IMR-90 (cell line): ENCODE data around the gene SYNE1. TPM values are rescaled to one million over a fixed set of nuclear protein-coding genes. Genes with fewer than 3 reads are reported as not detected.

Experiments used
- ATAC-seq: fragments of 200-7000 bp; cut with Tn5 transposase; 2 replicates; pipeline ENCODE4 v1.9.1; 2020; ENCODE audit warnings: low read depth, mild to moderate bottlenecking, moderate library complexity
- BruUV-seq: library from RNA; stranded (reverse); fragments of 400-500 nt; replicated peaks from 2 replicates; lab custom pipeline; 2021; lab: Mats Ljungman, UMichigan
- CTCF ChIA-PET: fragments of 300-600 bp; formaldehyde crosslinking; extraction: SDS; loops from one replicate; lab custom pipeline; 2021; ENCODE audit warnings: antibody characterized with exemption; lab: Yijun Ruan, JAX
- POLR2A ChIA-PET: fragments of 300-600 bp; sonication (Branson Sonifier 250); formaldehyde crosslinking; loops from one replicate; lab custom pipeline; 2022; ENCODE audit warnings: antibody characterized with exemption; ENCODE audit not compliant: unreplicated experiment; lab: Charles Lee
- DNase-seq: peaks from one replicate; pipeline ENCODE4 v3.0.0; 2013
- H2AFZ ChIP-seq: replicated peaks from 2 replicates; pipeline ENCODE3; 2013; ENCODE audit warnings: low read length, mild to moderate bottlenecking; ENCODE audit not compliant: poor library complexity
- H2AK5ac ChIP-seq: 2 replicates; pipeline ENCODE4 v1.6.1; 2013; ENCODE audit warnings: low read depth, low read length, inconsistent platforms
- H2AK9ac ChIP-seq: replicated peaks from 2 replicates; pipeline ENCODE3; 2013; ENCODE audit warnings: mild to moderate bottlenecking, low read depth, low read length, moderate library complexity; ENCODE audit not compliant: poor library complexity
- H2BK120ac ChIP-seq: 2 replicates; pipeline ENCODE4 v1.6.1; 2013; ENCODE audit warnings: low read depth, low read length, inconsistent platforms
- H2BK15ac ChIP-seq: 3 replicates; pipeline ENCODE4 v1.6.1; 2013; ENCODE audit warnings: low read depth, low read length, inconsistent platforms
- H2BK20ac ChIP-seq: 2 replicates; pipeline ENCODE4 v1.6.1; 2013; ENCODE audit warnings: low read depth, mild to moderate bottlenecking, inconsistent platforms, low read length, moderate library complexity
- H2BK5ac ChIP-seq: 2 replicates; pipeline ENCODE4 v1.6.1; 2013; ENCODE audit warnings: mild to moderate bottlenecking, low read depth, low read length, inconsistent platforms; ENCODE audit not compliant: poor library complexity, severe bottlenecking
- H3K14ac ChIP-seq: replicated peaks from 2 replicates; pipeline ENCODE4 v1.6.1; 2013; ENCODE audit warnings: low read depth, low read length, inconsistent platforms
- H3K18ac ChIP-seq: 2 replicates; pipeline ENCODE4 v1.6.1; 2013; ENCODE audit warnings: low read depth, low read length, control low read depth
- H3K23ac ChIP-seq: 2 replicates; pipeline ENCODE4 v1.6.1; 2013; ENCODE audit warnings: low read depth, low read length, inconsistent platforms
- H3K27ac ChIP-seq: 2 replicates; pipeline ENCODE4 v1.5.1; 2013; ENCODE audit warnings: mild to moderate bottlenecking, control low read depth, low read length; ENCODE audit not compliant: insufficient read depth
- H3K27me3 ChIP-seq: 2 replicates; pipeline ENCODE4 v1.6.1; 2013; ENCODE audit warnings: low read length; ENCODE audit not compliant: control insufficient read depth, insufficient read depth
- H3K36me3 ChIP-seq: 2 replicates; pipeline ENCODE4 v1.6.1; 2013; ENCODE audit warnings: low read length, mixed read lengths; ENCODE audit not compliant: control insufficient read depth, insufficient read depth
- H3K4ac ChIP-seq: 2 replicates; pipeline ENCODE4 v1.6.1; 2013; ENCODE audit warnings: low read depth, low read length, inconsistent platforms
- H3K4me1 ChIP-seq: 2 replicates; pipeline ENCODE4 v1.6.1; 2013; ENCODE audit warnings: low read length, mixed read lengths; ENCODE audit not compliant: control insufficient read depth, insufficient read depth
- H3K4me2 ChIP-seq: 2 replicates; pipeline ENCODE4 v1.6.1; 2013; ENCODE audit warnings: low read depth, mild to moderate bottlenecking, control low read depth, low read length, moderate library complexity
- H3K4me3 ChIP-seq: 2 replicates; pipeline ENCODE4 v1.5.1; 2013; ENCODE audit warnings: low read depth, mild to moderate bottlenecking, control low read depth, low read length, moderate library complexity; ENCODE audit not compliant: insufficient read depth
- H3K56ac ChIP-seq: 2 replicates; pipeline ENCODE4 v1.6.1; 2013; ENCODE audit warnings: low read length, inconsistent platforms; ENCODE audit not compliant: insufficient read depth; ENCODE audit errors: extremely low read depth
- H3K79me1 ChIP-seq, 2 experiments: 2 replicates each; pipeline ENCODE4 v1.6.1; 2013; ENCODE audit warnings: low read length in 2 of 2, inconsistent platforms in 1 of 2, low read depth in 1 of 2
- H3K9ac ChIP-seq: 2 replicates; pipeline ENCODE4 v1.6.1; 2013; ENCODE audit warnings: low read depth, low read length, control low read depth
- H3K9me1 ChIP-seq: 2 replicates; pipeline ENCODE4 v1.6.1; 2013; ENCODE audit warnings: low read length, inconsistent platforms; ENCODE audit not compliant: insufficient read depth
- H3K9me3 ChIP-seq: 2 replicates; pipeline ENCODE4 v1.6.1; 2013; ENCODE audit warnings: low read length; ENCODE audit not compliant: control insufficient read depth, insufficient read depth
- H4K20me1 ChIP-seq: 2 replicates; pipeline ENCODE4 v1.6.1; 2013; ENCODE audit warnings: low read length, inconsistent platforms; ENCODE audit not compliant: insufficient read depth
- H4K5ac ChIP-seq: 2 replicates; pipeline ENCODE4 v1.6.1; 2013; ENCODE audit warnings: mild to moderate bottlenecking, low read depth, low read length, control low read depth
- H4K8ac ChIP-seq, 2 experiments: 2 replicates each; pipeline ENCODE4 v1.6.1; 2013; ENCODE audit warnings: low read depth in 2 of 2, low read length in 2 of 2, control low read depth in 1 of 2, inconsistent platforms in 1 of 2
- H4K91ac ChIP-seq: 2 replicates; pipeline ENCODE4 v1.6.1; 2013; ENCODE audit warnings: low read depth, low read length, inconsistent platforms; ENCODE audit not compliant: insufficient read depth
- CEBPB ChIP-seq: IDR thresholded peaks from 2 replicates; pipeline ENCODE4 v1.6.1; 2012; ENCODE audit warnings: low read depth, low read length, improper control_type of control experiment
- CTCF ChIP-seq: conservative IDR thresholded peaks from 2 replicates; pipeline ENCODE4 v1.5.1; 2012; ENCODE audit warnings: mild to moderate bottlenecking, low read depth, low read length, improper control_type of control experiment
- FOS ChIP-seq: fragments of 150-350 bp; IDR thresholded peaks from 2 replicates; pipeline ENCODE4 v1.6.1; 2016; ENCODE audit warnings: low read depth, low read length
- MAFK ChIP-seq: IDR thresholded peaks from 2 replicates; pipeline ENCODE4 v1.6.1; 2012; ENCODE audit warnings: low read depth, low read length, improper control_type of control experiment
- MXI1 ChIP-seq: IDR thresholded peaks from 2 replicates; pipeline ENCODE4 v1.6.1; 2012; ENCODE audit warnings: low read depth, mild to moderate bottlenecking, low read length, moderate library complexity, borderline replicate concordance
- RCOR1 ChIP-seq: IDR thresholded peaks from 2 replicates; pipeline ENCODE4 v1.6.1; 2012; ENCODE audit warnings: mild to moderate bottlenecking, low read length, improper control_type of control experiment; ENCODE audit not compliant: insufficient replicate concordance
- USF2 ChIP-seq: fragments of 150-350 bp; IDR thresholded peaks from 2 replicates; pipeline ENCODE4 v1.6.1; 2017; ENCODE audit warnings: mild to moderate bottlenecking, antibody characterized with exemption, low read length, low read depth
- dilution Hi-C: fragments of 300-500 bp; cut with HindIII; formaldehyde crosslinking; loops from one replicate; pipeline ENCODE4 v1.14.3; 2018; ENCODE audit warnings: low sequenced_read_pairs; ENCODE audit not compliant: unreplicated experiment
- in situ Hi-C: fragments of 300-500 bp; cut with MboI; formaldehyde crosslinking; loops from 3 replicates; pipeline ENCODE4 v1.14.3; 2019; ENCODE audit warnings: low sequenced_read_pairs, inconsistent platforms, mixed read lengths
- intact Hi-C: fragments of 100-400 bp; cut with micrococcal nuclease; formaldehyde crosslinking; loops from 2 replicates; pipeline ENCODE4 v1.10.0; 2022
- polyA plus RNA-seq, 3 experiments: library from polyadenylated mRNA; depleted of rRNA; stranded (reverse); fragments of >200 nt; gene quantifications; 2 replicates each; pipeline ENCODE4 v1.2.3, GENCODE V29; 2012; ENCODE audit warnings: low replicate concordance in 1 of 3
- total RNA-seq: library from RNA; depleted of rRNA; stranded (reverse); fragments of >200 nt; gene quantifications from 2 replicates; pipeline ENCODE4 v1.2.3, GENCODE V29; 2012

SYNE1 gene
- total and polyA plus RNA-seq, 2 of the 4 experiments (the other 2 are of a cell fraction): 34.1 to 159 TPM

- no peak overlapping the region for H3K27ac ChIP-seq
- no peak overlapping the region for H4K5ac ChIP-seq
- H3K56ac ChIP-seq: no peak overlapping the region
- H3K36me3 ChIP-seq: no peaks in the 10 kb centered on the region; the same call in 1 of the 2 replicates
- intact Hi-C loops (no loop called here), in situ Hi-C loops (no loop called here), dilution Hi-C loops (no loop called here)
- ATAC-seq (no peak), DNase-seq (no peak)
- H2BK20ac ChIP-seq: no peak overlapping the region
- no peak overlapping the region for H3K4me2 ChIP-seq
- H3K14ac ChIP-seq: no peak overlapping the region
- 0 out of 2 replicates have a peak, but pooled peaks cover 3% of the 10 kb centered on the region for H3K9me1 ChIP-seq
- no peak overlapping the region for H3K9ac ChIP-seq
- no peak overlapping the region for H4K8ac ChIP-seq
- H2BK120ac ChIP-seq: no peak overlapping the region
- H3K27me3 ChIP-seq: no peaks in the 10 kb centered on the region
- H3K9me3 ChIP-seq: no peaks in the 10 kb centered on the region
- H4K20me1 ChIP-seq: no peaks in the 10 kb centered on the region
- H3K23ac ChIP-seq: no peak overlapping the region
- ChIA-PET CTCF (no interaction called here), POLR2A (no interaction called here)
- no peaks in the 10 kb centered on the region for H3K4me1 ChIP-seq
- no TSS peak for BruUV-seq
- H3K4me3 ChIP-seq: no peak overlapping the region
- no peak overlapping the region for H3K4ac ChIP-seq
- no peak overlapping the region for H2AK9ac ChIP-seq
- no peak overlapping the region for H3K18ac ChIP-seq
- no peak for TF ChIP-seq MAFK
- TF ChIP-seq RCOR1: no peak
- no peak for TF ChIP-seq MXI1
- TF ChIP-seq USF2: no peak
- no peak for TF ChIP-seq CTCF
- TF ChIP-seq CEBPB: no peak
- no peak for TF ChIP-seq FOS
- H2AK5ac ChIP-seq: no peak overlapping the region
- H2BK5ac ChIP-seq: no peak overlapping the region
- H2AFZ ChIP-seq: no peak overlapping the region
- H4K91ac ChIP-seq: no peak overlapping the region
- no peaks in the 10 kb centered on the region for H3K79me1 ChIP-seq
- H2BK15ac ChIP-seq: no peak overlapping the region
Measured at GRCh38 chr6:152420696-152421095, 216.5 kb downstream of the SYNE1 start.
